GM19351 (cell line): ENCODE data around the gene HMGCS1.
"Not testable (repeated sequence)": the region's sequence is repeated elsewhere in the genome, so short reads cannot be mapped to it uniquely, and the experiment has no call there.

Experiments
- ATAC-seq: cut with Tn5 transposase; IDR thresholded peaks from one replicate; pipeline ENCODE4 v1.9.1; 2021; ENCODE audit warnings: mild to moderate bottlenecking, moderate library complexity; ENCODE audit not compliant: unreplicated experiment

HMGCS1 gene

GRCh38 chr5:43313035-43313853, at the start of gene HMGCS1:
Gene HMGCS1, minus strand, starts transcription at chr5:43313412. Its CDS starts 14,447 bp downstream, at chr5:43298965.
- peak; percentile 91 for ATAC-seq

GRCh38 chr5:43358726-43359125, 45.5 kb upstream of the HMGCS1 start:
- ATAC-seq: no peak

DNA sequence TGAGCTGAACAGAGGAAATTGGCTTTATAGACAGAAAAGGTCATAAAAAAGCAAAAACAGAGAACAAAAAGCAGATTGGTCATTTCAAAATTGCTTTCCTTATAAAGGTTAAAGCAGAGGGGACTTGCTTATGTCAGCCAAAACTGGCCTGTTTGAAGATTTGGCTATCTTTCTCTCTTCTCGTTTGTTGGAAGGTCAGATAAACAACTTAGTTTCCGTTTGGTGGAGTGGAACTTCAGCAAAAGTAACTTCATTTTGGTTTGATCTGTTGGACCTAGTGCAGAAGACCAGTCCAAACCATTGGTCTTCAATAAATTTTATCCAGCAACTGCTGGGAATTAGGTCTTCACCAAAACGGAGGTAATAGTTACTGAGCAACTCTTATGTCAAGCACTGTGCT, 45.1 kb upstream of the HMGCS1 start:
- no peak for ATAC-seq

DNA sequence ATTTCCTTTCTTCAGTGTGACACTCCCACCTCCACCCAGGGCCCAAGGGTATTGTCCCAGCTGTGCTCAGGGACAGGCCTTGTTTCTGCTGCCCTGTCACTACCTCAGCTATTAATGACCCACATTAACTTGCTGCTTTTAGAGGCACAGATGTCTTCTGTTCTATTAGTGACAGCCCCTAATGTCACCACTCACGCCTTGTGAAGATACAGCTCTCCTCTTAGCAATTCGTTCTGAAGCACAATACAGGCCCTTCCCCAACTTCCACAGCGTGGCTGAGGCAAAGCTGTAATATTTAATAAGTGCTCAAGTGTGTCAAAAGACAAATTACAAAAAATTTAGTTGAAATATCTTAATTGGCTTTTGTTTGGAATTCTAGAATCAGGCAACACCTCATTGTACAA, 44.7 kb upstream of the HMGCS1 start:
- ATAC-seq: no peak

- ATAC-seq: no peak
These were observed 43.9 kb upstream of the HMGCS1 start for GRCh38 chr5:43357067-43357466.

DNA sequence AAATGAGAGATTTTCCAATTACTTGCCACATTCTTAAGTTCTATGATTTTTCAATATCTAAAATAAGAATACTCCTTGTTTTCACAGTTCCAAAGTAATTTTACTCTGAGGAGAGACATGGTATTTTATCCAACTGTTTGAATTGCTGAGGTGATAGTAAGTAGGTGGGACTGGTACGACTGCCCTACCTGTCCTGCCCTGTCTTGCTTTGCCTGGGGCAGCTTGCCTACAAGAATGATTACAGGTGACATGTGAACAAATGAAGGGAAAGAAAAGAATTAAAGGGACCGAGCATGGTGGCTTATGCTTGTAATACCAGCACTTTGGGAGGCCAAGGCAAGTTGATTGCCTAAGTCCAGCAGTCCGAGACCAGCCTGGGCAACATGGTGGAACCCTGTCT, 41.6 kb upstream of the HMGCS1 start:
- ATAC-seq: no peak

DNA sequence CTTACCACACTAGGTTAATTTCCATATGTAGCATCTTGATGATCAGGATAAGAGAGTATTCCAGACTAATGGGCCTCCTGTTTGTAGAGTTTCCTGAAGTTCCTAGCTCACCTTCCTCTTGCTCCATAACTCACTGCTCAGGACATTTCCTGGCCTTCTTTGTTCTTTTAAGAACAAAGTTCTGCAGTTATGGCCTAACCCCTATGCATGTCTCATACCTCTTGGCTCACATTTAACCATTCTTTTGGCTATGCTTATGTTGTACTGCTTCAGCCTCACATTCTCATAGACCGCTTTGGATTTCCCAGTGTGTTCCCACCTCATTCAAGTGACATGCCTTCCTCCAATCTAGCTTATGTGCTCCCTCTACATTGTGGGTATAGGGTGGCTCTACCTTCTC, 40.5 kb upstream of the HMGCS1 start:
- no peak for ATAC-seq

- no peak for ATAC-seq
These were observed 39.7 kb upstream of the HMGCS1 start for GRCh38 chr5:43352915-43353314.

DNA sequence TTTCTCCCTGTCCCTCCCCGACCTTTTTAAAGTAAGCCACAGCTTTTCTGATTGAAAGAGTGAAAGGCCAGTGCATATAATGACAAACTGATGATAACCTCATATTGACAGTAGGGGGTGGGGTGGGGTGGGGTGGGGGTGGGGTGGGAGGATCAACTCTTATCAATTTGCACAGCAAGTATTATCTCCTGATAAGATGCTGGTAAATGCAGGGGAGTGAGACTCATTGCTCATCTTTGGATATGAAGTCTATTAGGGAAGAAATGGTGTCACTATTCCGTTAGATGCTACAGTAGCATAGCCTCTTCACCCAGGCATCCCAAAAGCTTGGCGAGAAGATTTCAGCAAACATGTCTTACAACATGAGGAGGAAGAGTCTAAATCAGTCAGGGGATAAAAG, 38.9 kb upstream of the HMGCS1 start:
- no peak for ATAC-seq

GRCh38 chr5:43348861-43349363, 35.7 kb upstream of the HMGCS1 start:
- no peak for ATAC-seq

- no peak for ATAC-seq
These were observed 35.0 kb upstream of the HMGCS1 start for GRCh38 chr5:43348207-43348606.

- no peak for ATAC-seq
These were observed 25.6 kb upstream of the HMGCS1 start for GRCh38 chr5:43338862-43339261.

DNA sequence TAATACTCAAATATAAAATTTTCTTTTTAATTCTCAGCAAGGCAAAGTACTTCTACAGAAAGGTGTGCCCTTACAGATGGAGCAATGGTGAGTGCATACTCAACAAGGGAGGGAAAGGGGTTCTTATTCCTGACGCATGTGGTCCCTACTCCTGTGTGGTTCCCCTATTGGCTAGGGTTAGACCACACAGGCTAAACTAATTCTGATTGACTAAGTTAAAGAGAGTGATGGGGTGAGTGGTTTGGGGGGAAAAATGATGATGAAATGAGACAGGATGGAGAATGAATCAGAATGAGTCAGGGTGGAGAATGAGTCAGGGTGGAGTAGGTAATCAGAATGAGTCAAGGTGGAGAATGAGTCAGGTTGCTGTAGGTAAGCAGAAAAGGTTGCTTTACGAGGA, 22.9 kb upstream of the HMGCS1 start:
- ATAC-seq: no peak

DNA sequence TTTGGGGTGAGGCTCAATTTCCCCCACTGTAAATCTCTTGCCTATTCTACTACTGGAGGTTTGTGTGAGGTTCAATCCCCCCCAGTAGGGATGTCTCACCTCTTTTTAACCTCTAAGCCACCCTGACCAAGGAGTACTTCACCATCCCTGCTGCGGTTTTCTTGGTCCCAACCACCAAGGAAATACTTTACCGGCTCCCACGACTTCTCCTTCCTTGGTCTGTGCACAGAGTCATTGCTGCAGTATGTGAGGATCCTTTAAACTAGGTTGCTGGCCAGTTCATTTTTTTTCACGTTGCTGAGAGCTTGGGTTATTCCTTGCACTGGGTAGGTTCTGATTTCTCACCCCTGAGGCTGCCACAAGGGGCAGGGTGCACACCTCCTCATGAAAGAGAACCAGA, 22.5 kb upstream of the HMGCS1 start:
- no peak for ATAC-seq

DNA sequence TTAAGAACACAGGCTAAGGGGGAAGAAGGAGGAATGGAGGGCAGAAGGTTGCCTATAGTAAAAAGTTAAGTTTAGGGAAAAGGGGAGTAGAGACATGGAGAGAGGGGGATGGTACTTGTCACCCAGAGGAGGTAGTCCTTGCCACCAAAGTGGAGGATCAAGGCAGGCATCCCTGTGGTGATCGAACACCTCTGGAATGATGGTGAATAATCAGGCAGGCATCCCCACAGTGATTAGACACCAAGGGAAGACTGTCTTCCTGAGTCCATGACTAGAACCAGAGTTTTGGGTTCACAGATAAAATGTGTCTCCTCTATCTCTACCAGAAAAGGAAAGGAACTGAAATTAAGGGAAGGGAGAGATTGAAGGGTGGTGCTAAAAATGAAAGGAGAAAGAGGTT, 19.2 kb upstream of the HMGCS1 start:
- ATAC-seq: no peak

DNA sequence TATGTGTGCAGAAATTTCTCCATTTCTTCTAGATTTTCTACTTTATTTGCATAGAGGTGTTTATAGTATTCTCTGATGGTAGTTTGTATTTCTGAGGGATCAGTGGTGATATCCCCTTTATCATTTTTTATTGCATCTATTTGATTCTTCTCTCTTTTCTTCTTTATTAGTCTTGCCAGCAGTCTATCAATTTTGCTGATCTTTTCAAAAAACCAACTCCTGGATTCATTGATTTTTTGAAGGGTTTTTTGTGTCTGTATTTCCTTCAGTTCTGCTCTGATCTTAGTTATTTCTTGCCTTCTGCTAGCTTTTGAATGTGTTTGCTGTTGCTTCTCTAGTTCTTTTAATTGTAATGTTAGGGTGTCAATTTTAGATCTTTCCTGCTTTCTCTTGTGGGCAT, 12.4 kb upstream of the HMGCS1 start:
- not testable (repeated sequence) for ATAC-seq

- ATAC-seq: not testable (repeated sequence)
These were observed 10.3 kb upstream of the HMGCS1 start for GRCh38 chr5:43323488-43323887.

DNA sequence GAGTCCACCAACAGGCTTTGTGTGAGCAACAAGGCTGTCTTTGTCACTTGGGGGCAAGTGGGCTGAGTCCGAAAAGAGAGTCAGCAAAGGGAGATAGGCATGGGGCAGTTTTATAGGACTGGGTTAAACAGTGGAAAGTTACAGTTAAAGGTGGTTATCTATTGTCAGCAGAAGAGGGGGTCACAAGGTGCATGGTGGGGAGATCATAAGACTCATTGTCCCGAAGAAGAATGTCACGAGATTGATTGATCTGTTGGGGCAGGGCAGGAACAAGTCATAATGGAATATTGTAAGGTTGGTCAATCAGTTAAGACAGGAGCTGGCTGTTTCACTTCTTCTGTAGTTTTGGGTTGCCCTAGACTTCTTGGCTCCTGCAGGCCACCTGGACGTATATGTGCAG, 7.6 kb upstream of the HMGCS1 start:
- no peak for ATAC-seq

DNA sequence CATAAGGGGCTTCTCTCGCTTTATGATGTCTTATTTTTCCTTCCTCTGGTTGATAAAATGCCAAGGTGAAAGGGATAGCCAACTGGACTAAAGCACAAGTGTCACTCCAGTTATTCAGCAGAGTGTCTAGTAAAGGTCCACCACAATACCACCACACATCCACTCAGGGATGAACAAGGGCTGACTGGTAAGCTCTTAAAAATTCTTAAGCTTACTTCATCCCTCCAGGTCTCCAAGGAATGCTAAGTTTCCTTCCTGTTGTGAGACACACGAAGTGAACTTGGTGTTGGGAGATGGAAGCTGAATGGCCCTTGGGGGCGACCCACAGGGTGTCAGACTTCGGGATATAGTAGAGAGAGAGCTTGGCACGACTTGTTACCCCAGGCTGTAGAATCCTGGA, 3.2 kb upstream of the HMGCS1 start:
- no peak for ATAC-seq

- ATAC-seq: no peak
These were observed 2.5 kb upstream of the HMGCS1 start for GRCh38 chr5:43315682-43316081.

- no peak for ATAC-seq
These were observed 2.1 kb upstream of the HMGCS1 start for GRCh38 chr5:43315263-43315662.

- no peak for ATAC-seq
These were observed 1.5 kb upstream of the HMGCS1 start for GRCh38 chr5:43314724-43315123.
